Stimulated activated CD8-positive, alpha-beta memory T cell treated with anti-CD3 and anti-CD28 coated beads, Interleukin-4, amount 100 ng/mL, for 24 hours (primary cell): ENCODE measurements around the gene ICAM3.

ENCODE experiments used
- DNase-seq: peaks from one replicate; pipeline ENCODE4 v3.0.0-alpha.2; 2020; ENCODE audit warnings: low read depth

ICAM3 gene

GRCh38 chr19:10291554-10292205 is 47.7 kb downstream of the ICAM3 start:
- no peak for DNase-seq

- no peak for DNase-seq
Observed at GRCh38 chr19:10290876-10291553, 48.4 kb downstream of the ICAM3 start.

GRCh38 chr19:10290357-10290875 is 49.0 kb downstream of the ICAM3 start:
- DNase-seq = no peak

GRCh38 chr19:10289836-10290356 is 49.5 kb downstream of the ICAM3 start, which contains the start of gene ICAM5:
ICAM5 (plus strand) TSS chr19:10289952; CDS start chr19:10290044, 92 bp downstream.
- no peak for DNase-seq

- DNase-seq = peak; percentile 52
Observed at GRCh38 chr19:10289167-10289835, 50.1 kb downstream of the ICAM3 start.

- DNase-seq = no peak
Observed at GRCh38 chr19:10288662-10289166, 50.7 kb downstream of the ICAM3 start.

GRCh38 chr19:10286803-10287737 is 52.4 kb downstream of the ICAM3 start, which contains the start of gene ICAM4:
ICAM4 (plus strand) TSS chr19:10286955; CDS start chr19:10287013, 58 bp downstream.
- DNase-seq = no peak

GRCh38 chr19:10285393-10285792 is 54.0 kb downstream of the ICAM3 start:
- DNase-seq = no peak

GRCh38 chr19:10284960-10285278 is 54.5 kb downstream of the ICAM3 start:
- no peak for DNase-seq

- DNase-seq = no peak
Observed at GRCh38 chr19:10284065-10284959, 55.1 kb downstream of the ICAM3 start.
